GM21515 (cell line): ENCODE measurements around the gene ZNF77.
A peak's percentile ranks its signal among the peaks of the same experiment; 100 is the strongest.
"Not testable (repeated sequence)": the region's sequence is repeated elsewhere in the genome, so short reads cannot be mapped to it uniquely, and the experiment has no call there.

Experiments used
- ATAC-seq: cut with Tn5 transposase; IDR thresholded peaks from one replicate; pipeline ENCODE4 v1.9.1; 2021; ENCODE audit not compliant: unreplicated experiment

ZNF77 gene

GRCh38 chr19:2923510-2923909 is 21.3 kb downstream of the ZNF77 start:
- ATAC-seq: no peak

GRCh38 chr19:2922987-2923386 is 21.8 kb downstream of the ZNF77 start:
- ATAC-seq: no peak

GRCh38 chr19:2917275-2918184 is 27.2 kb downstream of the ZNF77 start:
- ATAC-seq: no peak

- ATAC-seq: no peak
Observed at GRCh38 chr19:2912306-2912705, 32.5 kb downstream of the ZNF77 start.

GRCh38 chr19:2906631-2907195 is 38.1 kb downstream of the ZNF77 start:
- ATAC-seq: no peak

- no peak for ATAC-seq
Observed at GRCh38 chr19:2905918-2906519, 38.8 kb downstream of the ZNF77 start.

- ATAC-seq: not testable (repeated sequence)
Observed at GRCh38 chr19:2903326-2903725, 41.4 kb downstream of the ZNF77 start.

- ATAC-seq: no peak
Observed at GRCh38 chr19:2902590-2903218, 42.1 kb downstream of the ZNF77 start.

GRCh38 chr19:2900296-2901252 is 44.2 kb downstream of the ZNF77 start, which contains the start of gene ZNF57:
ZNF57 (plus strand) TSS chr19:2900928; CDS start chr19:2901046, 118 bp downstream.
- ATAC-seq: peak; percentile 87

GRCh38 chr19:2896694-2897093 is 48.1 kb downstream of the ZNF77 start:
- ATAC-seq: no peak

GRCh38 chr19:2890531-2890930 is 54.2 kb downstream of the ZNF77 start:
- ATAC-seq: not testable (repeated sequence)

- ATAC-seq: no peak
Observed at GRCh38 chr19:2888731-2889224, 56.0 kb downstream of the ZNF77 start.

GRCh38 chr19:2887391-2887914 is 57.3 kb downstream of the ZNF77 start:
- ATAC-seq: no peak

- ATAC-seq: no peak
Observed at GRCh38 chr19:2885736-2886135, 59.0 kb downstream of the ZNF77 start.

- ATAC-seq: no peak
Observed at GRCh38 chr19:2883686-2884439, 60.9 kb downstream of the ZNF77 start.
